ENCODE measurements around the gene CD69.
"Not testable (repeated sequence)": the region's sequence is repeated elsewhere in the genome, so short reads cannot be mapped to it uniquely, and the experiment has no call there.

The CD69 gene

GRCh38 chr12:9719790-9720189 is 40.9 kb downstream of the CD69 start:
- DNase-seq (ENCODE audit: low read depth in 3 of 3), result no peak

GRCh38 chr12:9718968-9719367 is 41.7 kb downstream of the CD69 start:
- DNase-seq (ENCODE audit: low read depth in 3 of 3), result no peak

- no peak for DNase-seq (ENCODE audit: low read depth in 3 of 3)
Observed at GRCh38 chr12:9717070-9717925, 43.4 kb downstream of the CD69 start.

GRCh38 chr12:9713032-9713558 is 47.6 kb downstream of the CD69 start:
- DNase-seq (ENCODE audit: low read depth in 3 of 3), result not testable (repeated sequence)

- no peak for DNase-seq (ENCODE audit: low read depth in 3 of 3)
Observed at GRCh38 chr12:9711664-9712063, 49.0 kb downstream of the CD69 start.

GRCh38 chr12:9710584-9711375 is 49.9 kb downstream of the CD69 start:
- no peak for DNase-seq (ENCODE audit: low read depth in 3 of 3)

GRCh38 chr12:9708853-9709252 is 51.8 kb downstream of the CD69 start:
- DNase-seq (ENCODE audit: low read depth in 3 of 3), result no peak

- peak in 2 of 3 donors; percentile 39 to 45 for DNase-seq (ENCODE audit: low read depth in 3 of 3)
Observed at GRCh38 chr12:9707864-9708808, 52.6 kb downstream of the CD69 start.

GRCh38 chr12:9707356-9707755 is 53.3 kb downstream of the CD69 start:
- no peak for DNase-seq (ENCODE audit: low read depth in 3 of 3)

- no peak for DNase-seq (ENCODE audit: low read depth in 3 of 3)
Observed at GRCh38 chr12:9706086-9706685, 54.5 kb downstream of the CD69 start.

- DNase-seq (ENCODE audit: low read depth in 3 of 3), result not testable (repeated sequence)
Observed at GRCh38 chr12:9704561-9704960, 56.1 kb downstream of the CD69 start.

Measured in stimulated activated CD4-positive, alpha-beta T cell treated with anti-CD3 and anti-CD28 coated beads, TNF-alpha, amount 100 ng/mL, for 48 hours (primary cell).